Esophagus squamous epithelium (tissue), 5 donors: ENCODE results near the gene CHGA. TPM values are rescaled to one million over a fixed set of nuclear protein-coding genes. Genes with fewer than 3 reads are reported as not detected.

ENCODE experiments used
- DNase-seq: peaks from one replicate; lab custom pipeline; 2025; lab: John Stamatoyannopoulos, UW
- H3K27ac ChIP-seq, 4 donors: fragments of 200-600 bp; sonication (generic); one replicate each; pipeline ENCODE4 v1.5.1; 2016 to 2019; ENCODE audit warnings: mild to moderate bottlenecking in 1 of 4
- H3K27me3 ChIP-seq, 4 donors: fragments of 200-600 bp; sonication (generic); 1 replicate in 3 of 4; 2 replicates in 1 of 4; pipeline versions ENCODE4 v1.5.1 to v1.6.0; 2017 to 2021; ENCODE audit warnings: antibody characterized with exemption in 1 of 4
- H3K36me3 ChIP-seq, 3 donors: fragments of 200-600 bp; sonication (generic); one replicate each; pipeline ENCODE4 v1.5.1; 2016 to 2019
- H3K4me1 ChIP-seq, 3 donors: fragments of 200-600 bp; sonication (generic); one replicate each; pipeline ENCODE4 v1.5.1; 2017 to 2019
- H3K4me3 ChIP-seq, 4 donors: fragments of 200-600 bp; sonication (generic); 1 replicate in 3 of 4; 2 replicates in 1 of 4; pipeline ENCODE4 v1.5.1; 2016 to 2019; ENCODE audit warnings: mild to moderate bottlenecking in 2 of 4, moderate library complexity in 1 of 4
- H3K9me3 ChIP-seq, 3 donors: fragments of 200-600 bp; sonication (generic); one replicate each; pipeline ENCODE4 v1.5.1; 2016 to 2019
- POLR2A ChIP-seq, 4 donors: fragments of 450-650 bp; IDR thresholded peaks; one replicate each; pipeline ENCODE4 v1.6.1; 2017; ENCODE audit warnings: antibody characterized with exemption in 4 of 4, mild to moderate bottlenecking in 4 of 4, moderate library complexity in 3 of 4
- WGBS, 2 donors: methylation state at CpG; one replicate each; pipeline ENCODE4 v1.1.5; 2018; 5-methylcytosine and 5-hydroxymethylcytosine counted together
- intact Hi-C: fragments of 100-400 bp; cut with DNase I; formaldehyde crosslinking; loops from one replicate; pipeline ENCODE4 v1.15.0; 2022
- total RNA-seq, 4 donors: library from RNA; depleted of rRNA; stranded (reverse); fragments of >200 nt; gene quantifications; one replicate each; pipeline ENCODE4 v1.1.0, GENCODE V29; 2016
- TF ChIP-seq, protein P1 (sequence below), 6 experiments: fragments of 450-650 bp in 4 of 6; fragments of 200-600 bp in 2 of 6; sonication (generic) in 2 of 6; IDR thresholded peaks; one replicate each; pipeline ENCODE4 v1.5.1; 2016 to 2019; ENCODE audit warnings: antibody characterized with exemption in 6 of 6, mild to moderate bottlenecking in 4 of 6, moderate library complexity in 4 of 6
- donor health status: DM: yes; HTN: yes; CAD: no.

CHGA gene
- total RNA-seq, 4 donors from 2014 or later, result 0.31 TPM; not detected in 3

DNA sequence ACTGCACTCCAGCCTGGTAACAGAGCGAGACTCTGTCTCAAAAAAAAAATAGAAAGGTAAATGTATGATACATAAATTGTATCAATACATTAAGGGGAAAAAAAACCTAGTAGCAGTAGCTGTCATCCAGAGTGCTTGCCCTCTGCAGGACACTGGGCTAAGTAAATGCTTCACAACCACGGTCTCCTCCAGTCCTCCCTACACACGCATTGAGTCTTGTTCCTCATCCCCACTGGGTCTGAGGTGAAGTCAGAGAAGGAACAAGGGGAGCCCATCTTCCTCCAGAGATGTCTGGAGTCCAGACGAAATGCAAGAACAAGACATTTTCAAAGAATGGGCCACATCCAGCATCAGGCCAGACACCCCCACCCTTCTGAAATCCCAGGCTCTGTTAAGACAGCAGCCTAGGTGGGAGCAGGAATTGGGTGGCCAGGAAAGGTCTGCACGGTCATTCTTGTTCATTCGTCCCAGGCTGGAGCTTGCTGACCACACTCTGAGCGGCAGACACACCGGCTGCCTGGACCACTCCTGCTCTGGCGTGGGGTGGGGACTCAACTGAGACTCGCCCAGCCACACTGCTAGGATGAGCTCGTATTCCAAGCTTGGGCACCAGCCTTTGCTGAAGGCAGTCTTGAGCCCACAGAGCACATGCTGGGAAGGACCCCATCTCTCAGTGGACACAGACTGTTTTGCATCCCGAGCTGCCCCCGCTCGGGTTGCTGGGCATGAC, 45.5 kb downstream of the CHGA start:
- H3K4me1 ChIP-seq, result peaks cover 0 to 31% (median 10%) of the 10 kb centered on the region in 3 donors
- TF ChIP-seq POLR2A (IDR thresholded peaks at IDR 0.05), result no peak
- TF ChIP-seq, protein P1, sequence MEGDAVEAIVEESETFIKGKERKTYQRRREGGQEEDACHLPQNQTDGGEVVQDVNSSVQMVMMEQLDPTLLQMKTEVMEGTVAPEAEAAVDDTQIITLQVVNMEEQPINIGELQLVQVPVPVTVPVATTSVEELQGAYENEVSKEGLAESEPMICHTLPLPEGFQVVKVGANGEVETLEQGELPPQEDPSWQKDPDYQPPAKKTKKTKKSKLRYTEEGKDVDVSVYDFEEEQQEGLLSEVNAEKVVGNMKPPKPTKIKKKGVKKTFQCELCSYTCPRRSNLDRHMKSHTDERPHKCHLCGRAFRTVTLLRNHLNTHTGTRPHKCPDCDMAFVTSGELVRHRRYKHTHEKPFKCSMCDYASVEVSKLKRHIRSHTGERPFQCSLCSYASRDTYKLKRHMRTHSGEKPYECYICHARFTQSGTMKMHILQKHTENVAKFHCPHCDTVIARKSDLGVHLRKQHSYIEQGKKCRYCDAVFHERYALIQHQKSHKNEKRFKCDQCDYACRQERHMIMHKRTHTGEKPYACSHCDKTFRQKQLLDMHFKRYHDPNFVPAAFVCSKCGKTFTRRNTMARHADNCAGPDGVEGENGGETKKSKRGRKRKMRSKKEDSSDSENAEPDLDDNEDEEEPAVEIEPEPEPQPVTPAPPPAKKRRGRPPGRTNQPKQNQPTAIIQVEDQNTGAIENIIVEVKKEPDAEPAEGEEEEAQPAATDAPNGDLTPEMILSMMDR (IDR thresholded peaks at IDR 0.05), result no peak
- H3K9me3 ChIP-seq, result no peaks in the 10 kb centered on the region
- no peak overlapping the region for H3K4me3 ChIP-seq
- no peak overlapping the region for H3K27ac ChIP-seq
- no peak for DNase-seq
- no peaks in the 10 kb centered on the region for H3K27me3 ChIP-seq
- intact Hi-C loops, result no loop called here
- WGBS, 2 donors, result 87 to 89% methylated on average over 3 to 10 of the region's 14 CpGs
- no peaks in the 10 kb centered on the region for H3K36me3 ChIP-seq

DNA sequence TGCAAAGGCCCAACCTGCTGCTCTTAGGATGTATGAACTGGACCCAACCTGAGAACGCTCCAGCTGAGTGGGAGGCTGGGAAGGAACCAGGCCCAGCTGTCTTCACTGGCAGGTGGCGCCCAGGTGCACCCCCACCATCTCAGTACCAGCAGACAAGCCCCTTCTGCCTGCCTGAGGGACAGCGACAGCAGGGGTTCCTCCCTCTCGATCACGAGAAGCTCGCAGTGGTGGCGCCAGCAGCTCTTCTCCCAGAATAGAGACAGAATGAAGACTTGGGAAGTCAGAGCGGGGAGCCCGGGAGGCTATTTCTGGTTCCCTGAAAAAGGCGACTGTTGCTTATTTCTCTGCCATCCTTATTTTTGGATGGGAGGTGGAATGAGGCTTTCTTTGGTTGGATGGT, 46.5 kb downstream of the CHGA start:
- WGBS, 2 donors, result 90 to 92% methylated on average over 2 to 4 of the region's 10 CpGs
- no peak for TF ChIP-seq POLR2A (IDR thresholded peaks at IDR 0.05)
- TF ChIP-seq, protein P1 (IDR thresholded peaks at IDR 0.05), result no peak
- no peak for DNase-seq
- Histone ChIP-seq H3K27me3 (no peaks in the 10 kb centered on the region), H3K4me1 (peaks cover 0 to 33% (median 11%) of the 10 kb centered on the region in 3 donors), H3K27ac (peak overlapping the region in 2 of 4 donors; percentile 8 to 60), H3K4me3 (no peak overlapping the region), H3K9me3 (no peaks in the 10 kb centered on the region), H3K36me3 (no peaks in the 10 kb centered on the region)
- intact Hi-C loops, result no loop called here

DNA sequence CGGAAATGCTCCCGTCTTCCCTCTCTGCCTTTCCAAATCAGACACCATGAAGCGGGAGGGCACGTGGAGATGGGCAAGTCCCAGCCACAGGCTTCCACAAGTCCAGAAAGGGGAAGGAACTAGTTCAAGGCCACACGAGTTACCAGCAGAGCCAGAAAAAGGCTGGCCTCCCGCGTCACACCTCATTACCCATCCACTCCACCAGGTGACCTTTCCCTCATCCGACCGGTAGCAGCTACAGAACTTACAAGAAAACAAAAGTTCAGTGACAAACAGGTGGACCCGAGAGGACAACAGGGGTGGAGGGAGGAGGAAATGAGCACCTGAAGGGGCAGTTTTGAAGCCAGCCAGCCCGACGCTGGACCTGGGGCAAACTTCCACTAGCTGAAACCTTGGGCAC, 46.9 kb downstream of the CHGA start:
- peaks cover 0 to 33% (median 11%) of the 10 kb centered on the region in 3 donors for H3K4me1 ChIP-seq
- peak overlapping the region in 2 of 4 donors; percentile 8 to 60 for H3K27ac ChIP-seq
- 87 to 94% methylated on average over 5 to 10 of the region's 12 CpGs for WGBS, 2 donors

DNA sequence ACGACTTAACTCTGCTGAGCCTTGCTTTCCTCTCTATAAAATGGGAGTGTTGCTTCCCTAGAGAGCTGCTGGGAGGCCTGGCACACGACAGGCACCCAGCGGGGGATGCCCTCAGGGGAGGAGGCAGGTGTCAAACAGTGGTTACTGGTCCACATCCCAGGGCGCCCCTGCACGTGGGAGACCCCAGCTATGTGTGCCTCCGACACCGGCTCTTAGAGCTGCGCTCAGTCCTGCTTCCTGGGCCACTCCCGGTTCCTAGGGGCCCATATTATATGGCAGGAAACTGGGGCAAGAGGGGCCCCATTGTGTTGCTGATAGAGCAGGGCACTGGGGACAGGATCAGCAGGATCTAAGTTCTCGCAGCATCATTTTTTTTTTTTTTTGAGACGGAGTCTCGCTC, 47.3 kb downstream of the CHGA start:
- Histone ChIP-seq H3K36me3 (peaks cover 0 to 7% (median 0%) of the 10 kb centered on the region in 3 donors), H3K4me3 (no peak overlapping the region), H3K4me1 (peaks cover 0 to 29% (median 11%) of the 10 kb centered on the region in 3 donors), H3K9me3 (no peaks in the 10 kb centered on the region), H3K27me3 (no peaks in the 10 kb centered on the region), H3K27ac (peak overlapping the region in 2 of 4 donors; percentile 8 to 60)
- DNase-seq, result no peak
- 88 to 95% methylated on average over 4 to 6 of the region's 12 CpGs for WGBS, 2 donors
- TF ChIP-seq, protein P1 (IDR thresholded peaks at IDR 0.05), result no peak
- TF ChIP-seq POLR2A (IDR thresholded peaks at IDR 0.05), result no peak
- intact Hi-C loops, result no loop called here

More for the DNA sequence above, 46.9 kb downstream of the CHGA start:
- H3K36me3 ChIP-seq, result peaks cover 0 to 3% (median 0%) of the 10 kb centered on the region in 3 donors
- no peaks in the 10 kb centered on the region for H3K27me3 ChIP-seq
- intact Hi-C loops, result no loop called here
- DNase-seq, result no peak
- H3K4me3 ChIP-seq, result no peak overlapping the region
- no peaks in the 10 kb centered on the region for H3K9me3 ChIP-seq
- TF ChIP-seq, protein P1 (IDR thresholded peaks at IDR 0.05), result no peak
- no peak for TF ChIP-seq POLR2A (IDR thresholded peaks at IDR 0.05)

DNA sequence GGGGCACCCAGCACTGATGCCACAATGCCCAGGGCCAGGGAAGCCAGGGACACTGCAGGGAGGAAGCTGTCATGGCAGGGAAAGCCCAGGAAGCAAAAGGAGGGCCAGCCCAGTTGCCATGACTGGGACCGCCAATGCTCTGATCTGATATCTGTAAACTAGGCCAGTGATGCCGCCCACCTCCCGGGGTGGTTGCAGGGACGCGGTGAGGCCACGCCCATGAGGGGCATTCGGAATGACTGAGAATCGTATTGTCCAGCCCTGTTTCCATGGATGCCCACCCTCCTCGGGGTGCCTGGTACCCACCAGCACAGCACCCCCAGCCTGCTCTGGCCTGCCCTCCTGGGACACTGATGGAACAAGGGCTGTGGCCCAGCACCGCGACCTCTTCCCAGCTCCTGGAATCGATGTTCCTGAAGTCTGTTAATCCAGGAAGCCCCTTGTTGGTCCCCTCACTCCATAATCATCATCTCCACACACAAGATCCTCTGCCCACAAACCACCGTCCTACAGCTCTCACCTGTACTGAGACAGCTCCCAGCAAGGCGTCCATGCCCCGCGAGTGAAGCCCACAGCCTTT, 48.7 kb downstream of the CHGA start:
- Histone ChIP-seq H3K9me3 (peaks cover 0 to 10% (median 0%) of the 10 kb centered on the region in 3 donors), H3K4me3 (no peak overlapping the region), H3K27me3 (no peaks in the 10 kb centered on the region), H3K4me1 (peaks cover 0 to 28% (median 11%) of the 10 kb centered on the region in 3 donors), H3K27ac (peak overlapping the region in 3 of 4 donors; percentile 46 to 86 (median 46)), H3K36me3 (peaks cover 0 to 21% (median 0%) of the 10 kb centered on the region in 3 donors)
- DNase-seq, result no peak
- no peak for TF ChIP-seq POLR2A (IDR thresholded peaks at IDR 0.05)
- TF ChIP-seq, protein P1 (IDR thresholded peaks at IDR 0.05), result no peak
- intact Hi-C loops, result no loop called here
- 92 to 94% methylated on average over 8 to 13 of the region's 16 CpGs for WGBS, 2 donors
